D721Med (cell line): ENCODE measurements around the gene EGFLAM.
A peak's percentile ranks its signal among the peaks of the same experiment; 100 is the strongest.

Experiments
- DNase-seq: peaks from one replicate; pipeline ENCODE4 v3.0.0; 2011; ENCODE audit warnings: low spot score; ENCODE audit not compliant: insufficient read length
- FAIRE-seq: peaks from 2 replicates; lab custom pipeline; 2011; peaks lifted over from hg19 to GRCh38; lab: Jason Lieb, UNC
- TF ChIP-seq, protein P1 (sequence below): IDR thresholded peaks from 2 replicates; pipeline ENCODE4 v1.5.1; 2012; ENCODE audit warnings: mild to moderate bottlenecking, control low read depth; ENCODE audit not compliant: insufficient read depth; ENCODE audit errors: missing control alignments

EGFLAM gene

DNA sequence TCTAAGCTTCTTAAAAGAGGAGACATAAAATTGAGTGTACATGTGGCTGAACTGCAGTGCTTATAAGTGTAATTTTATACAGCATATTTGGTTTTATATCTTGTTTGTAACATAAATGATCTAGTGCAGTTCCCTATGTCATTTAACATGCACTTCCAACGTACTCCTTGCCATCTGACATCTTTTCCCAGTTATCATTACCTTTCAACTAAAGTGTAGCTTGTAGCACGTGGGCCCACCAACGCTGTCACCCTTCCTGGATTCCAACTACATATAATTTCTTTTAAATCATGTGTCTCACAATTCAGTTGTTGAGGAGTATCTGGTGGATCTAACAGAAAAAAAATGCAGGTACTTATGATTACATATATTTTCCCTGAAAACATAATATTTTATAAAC lies 247.9 kb downstream of the EGFLAM start:
- no peak for DNase-seq
- peak; percentile 6 for FAIRE-seq
- TF ChIP-seq, protein P1, sequence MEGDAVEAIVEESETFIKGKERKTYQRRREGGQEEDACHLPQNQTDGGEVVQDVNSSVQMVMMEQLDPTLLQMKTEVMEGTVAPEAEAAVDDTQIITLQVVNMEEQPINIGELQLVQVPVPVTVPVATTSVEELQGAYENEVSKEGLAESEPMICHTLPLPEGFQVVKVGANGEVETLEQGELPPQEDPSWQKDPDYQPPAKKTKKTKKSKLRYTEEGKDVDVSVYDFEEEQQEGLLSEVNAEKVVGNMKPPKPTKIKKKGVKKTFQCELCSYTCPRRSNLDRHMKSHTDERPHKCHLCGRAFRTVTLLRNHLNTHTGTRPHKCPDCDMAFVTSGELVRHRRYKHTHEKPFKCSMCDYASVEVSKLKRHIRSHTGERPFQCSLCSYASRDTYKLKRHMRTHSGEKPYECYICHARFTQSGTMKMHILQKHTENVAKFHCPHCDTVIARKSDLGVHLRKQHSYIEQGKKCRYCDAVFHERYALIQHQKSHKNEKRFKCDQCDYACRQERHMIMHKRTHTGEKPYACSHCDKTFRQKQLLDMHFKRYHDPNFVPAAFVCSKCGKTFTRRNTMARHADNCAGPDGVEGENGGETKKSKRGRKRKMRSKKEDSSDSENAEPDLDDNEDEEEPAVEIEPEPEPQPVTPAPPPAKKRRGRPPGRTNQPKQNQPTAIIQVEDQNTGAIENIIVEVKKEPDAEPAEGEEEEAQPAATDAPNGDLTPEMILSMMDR: no peak

DNA sequence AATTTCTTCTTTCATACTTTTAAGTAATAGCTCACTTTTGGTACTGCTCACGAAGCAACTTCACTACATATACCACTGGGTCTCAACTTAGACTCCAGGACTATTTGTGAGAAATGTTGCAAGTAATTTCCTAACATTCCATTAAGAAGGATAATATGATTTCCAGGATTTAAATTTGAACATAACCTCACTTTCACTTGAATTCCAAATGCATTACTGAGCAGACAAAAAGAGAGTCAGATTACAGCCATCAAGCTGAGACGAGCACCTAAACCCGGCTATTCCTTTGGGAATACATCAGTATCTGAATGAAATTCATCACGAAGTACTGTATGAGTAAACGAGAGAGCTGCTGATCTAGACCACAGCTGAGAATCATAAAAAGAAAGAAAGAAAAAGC lies 250.8 kb downstream of the EGFLAM start:
- FAIRE-seq (no peak), DNase-seq (no peak)
- TF ChIP-seq, protein P1: no peak
